Stimulated activated CD4-positive, alpha-beta T cell treated with anti-CD3 and anti-CD28 coated beads, Interleukin-1b, Interleukin-23, amount 100 ng/mL, for 1 hour (primary cell): ENCODE results near the gene MRO.
"Not testable (repeated sequence)": the region's sequence is repeated elsewhere in the genome, so short reads cannot be mapped to it uniquely, and the experiment has no call there.

Experiments
- DNase-seq, 2 donors: peaks; one replicate each; pipeline ENCODE4 v3.0.0-alpha.2; 2020; ENCODE audit warnings: low read depth in 2 of 2

Gene MRO

GRCh38 chr18:50833496-50833895 is 13.7 kb upstream of the MRO start:
- DNase-seq, result not testable (repeated sequence)

- DNase-seq, result no peak
Observed at GRCh38 chr18:50832754-50833153, 12.9 kb upstream of the MRO start.

GRCh38 chr18:50830544-50830943 is 10.7 kb upstream of the MRO start:
- no peak for DNase-seq

- no peak for DNase-seq
Observed at GRCh38 chr18:50829644-50830043, 9.8 kb upstream of the MRO start.

GRCh38 chr18:50826027-50826426 is 6.2 kb upstream of the MRO start:
- DNase-seq, result no peak

- DNase-seq, result no peak
Observed at GRCh38 chr18:50825621-50826020, 5.8 kb upstream of the MRO start.

GRCh38 chr18:50822756-50823155 is 2.9 kb upstream of the MRO start:
- no peak for DNase-seq

- no peak for DNase-seq
Observed at GRCh38 chr18:50820901-50821520, 1.2 kb upstream of the MRO start.

GRCh38 chr18:50819027-50819727 is 639 bp downstream of the MRO start:
- DNase-seq, result no peak

- no peak for DNase-seq
Observed at GRCh38 chr18:50816419-50817166, 3.2 kb downstream of the MRO start.

GRCh38 chr18:50814395-50814794 is 5.4 kb downstream of the MRO start:
- DNase-seq, result no peak

GRCh38 chr18:50813353-50813752 is 6.5 kb downstream of the MRO start:
- no peak for DNase-seq

- no peak for DNase-seq
Observed at GRCh38 chr18:50812834-50813233, 7.0 kb downstream of the MRO start.

- no peak for DNase-seq
Observed at GRCh38 chr18:50807176-50807575, 12.6 kb downstream of the MRO start.

GRCh38 chr18:50806208-50806616 is 13.6 kb downstream of the MRO start:
- DNase-seq, result no peak

GRCh38 chr18:50805732-50806131 is 14.1 kb downstream of the MRO start:
- DNase-seq, result no peak

- no peak for DNase-seq
Observed at GRCh38 chr18:50803592-50803991, 16.2 kb downstream of the MRO start.

- DNase-seq, result no peak
Observed at GRCh38 chr18:50802141-50802540, 17.7 kb downstream of the MRO start.

- DNase-seq, result no peak
Observed at GRCh38 chr18:50797142-50797541, 22.7 kb downstream of the MRO start.

GRCh38 chr18:50796495-50796894 is 23.3 kb downstream of the MRO start:
- no peak for DNase-seq

GRCh38 chr18:50793641-50794565 is 25.9 kb downstream of the MRO start:
- DNase-seq, result no peak

GRCh38 chr18:50792885-50793284 is 26.9 kb downstream of the MRO start:
- no peak for DNase-seq
